Chondrocyte (in vitro differentiated cells): Measurements from ENCODE around the gene ADGRV1. TPM values are rescaled to one million over a fixed set of nuclear protein-coding genes. Genes with fewer than 3 reads are reported as not detected.

Source experiments
- DNase-seq: peaks from one replicate; pipeline ENCODE4 v3.0.0; 2021; ENCODE audit warnings: mixed read lengths, low spot score
- H3K27ac Mint-ChIP-seq: one replicate; pipeline ENCODE4 v1.8.0; 2021; ENCODE audit warnings: mild to moderate bottlenecking, moderate library complexity, mixed read lengths; ENCODE audit not compliant: unreplicated experiment
- H3K27me3 Mint-ChIP-seq: 2 replicates; pipeline ENCODE4 v1.8.0; 2021; ENCODE audit warnings: low read depth, mixed read lengths
- H3K36me3 Mint-ChIP-seq: 2 replicates; pipeline ENCODE4 v1.8.0; 2021; ENCODE audit warnings: low read depth, mixed read lengths
- H3K4me1 Mint-ChIP-seq: 2 replicates; pipeline ENCODE4 v1.8.0; 2021; ENCODE audit warnings: low read depth, mild to moderate bottlenecking, mixed read lengths
- H3K4me3 Mint-ChIP-seq: one replicate; pipeline ENCODE4 v1.8.0; 2021; ENCODE audit warnings: mild to moderate bottlenecking, moderate library complexity, mixed read lengths; ENCODE audit not compliant: unreplicated experiment
- H3K9me3 Mint-ChIP-seq: 2 replicates; pipeline ENCODE4 v1.8.0; 2021; ENCODE audit warnings: low read depth, mixed read lengths
- CTCF ChIP-seq: fragments of 200-600 bp; sonication (generic); IDR thresholded peaks from 2 replicates; pipeline ENCODE4 v1.5.0; 2021; ENCODE audit warnings: antibody characterized with exemption, mild to moderate bottlenecking, moderate library complexity
- total RNA-seq: library from RNA; stranded (reverse); gene quantifications from 3 replicates; pipeline ENCODE4 v1.2.1, GENCODE V29; 2021

The ADGRV1 gene
- total RNA-seq, 1 donor from 2014 or later, result 1.5 TPM

- no peaks in the 10 kb centered on the region for H3K4me1 Mint-ChIP-seq
- no peak for DNase-seq
- H3K27ac Mint-ChIP-seq, result no peak overlapping the region
- no peaks in the 10 kb centered on the region for H3K9me3 Mint-ChIP-seq
- H3K4me3 Mint-ChIP-seq, result no peak overlapping the region
- H3K27me3 Mint-ChIP-seq, result no peaks in the 10 kb centered on the region
- TF ChIP-seq CTCF, result no peak
- H3K36me3 Mint-ChIP-seq, result no peaks in the 10 kb centered on the region
Observed at GRCh38 chr5:91143840-91144239, 585.2 kb downstream of the ADGRV1 start.

GRCh38 chr5:91144491-91145332 is 586.1 kb downstream of the ADGRV1 start:
- H3K27ac Mint-ChIP-seq, result no peak overlapping the region
- TF ChIP-seq CTCF, result no peak
- H3K36me3 Mint-ChIP-seq, result no peaks in the 10 kb centered on the region
- no peaks in the 10 kb centered on the region for H3K9me3 Mint-ChIP-seq
- H3K4me3 Mint-ChIP-seq, result no peak overlapping the region
- H3K27me3 Mint-ChIP-seq, result no peaks in the 10 kb centered on the region
- DNase-seq, result no peak
- no peaks in the 10 kb centered on the region for H3K4me1 Mint-ChIP-seq

- Mint-ChIP-seq H3K27me3 (no peaks in the 10 kb centered on the region), H3K36me3 (no peaks in the 10 kb centered on the region), H3K9me3 (no peaks in the 10 kb centered on the region), H3K4me1 (peaks cover 5% of the 10 kb centered on the region), H3K27ac (no peak overlapping the region), H3K4me3 (no peak overlapping the region)
- no peak for DNase-seq
- TF ChIP-seq CTCF, result no peak
Observed at GRCh38 chr5:91145333-91145620, 586.7 kb downstream of the ADGRV1 start.

GRCh38 chr5:91146230-91146629 is 587.6 kb downstream of the ADGRV1 start:
- TF ChIP-seq CTCF, result no peak
- no peaks in the 10 kb centered on the region for H3K27me3 Mint-ChIP-seq
- H3K27ac Mint-ChIP-seq, result no peak overlapping the region
- no peaks in the 10 kb centered on the region for H3K36me3 Mint-ChIP-seq
- H3K4me3 Mint-ChIP-seq, result no peak overlapping the region
- no peaks in the 10 kb centered on the region for H3K9me3 Mint-ChIP-seq
- DNase-seq, result no peak
- peaks cover 11% of the 10 kb centered on the region for H3K4me1 Mint-ChIP-seq

- H3K9me3 Mint-ChIP-seq, result no peaks in the 10 kb centered on the region
- TF ChIP-seq CTCF, result no peak
Observed at GRCh38 chr5:91146905-91147600, 588.5 kb downstream of the ADGRV1 start.

More at GRCh38 chr5:91146905-91147600, 588.5 kb downstream of the ADGRV1 start:
- no peak overlapping the region for H3K4me3 Mint-ChIP-seq
- no peaks in the 10 kb centered on the region for H3K36me3 Mint-ChIP-seq
- H3K27me3 Mint-ChIP-seq, result no peaks in the 10 kb centered on the region
- no peak overlapping the region for H3K27ac Mint-ChIP-seq
- peaks cover 18% of the 10 kb centered on the region for H3K4me1 Mint-ChIP-seq
- DNase-seq, result no peak
